NK-92 treated with Interleukin-12 subunit alpha and Interleukin-12 subunit beta, amount 100 ng/mL, for 24 hours (cell line): ENCODE data around the gene ANKMY1.

Experiments
- DNase-seq: peaks from one replicate; lab custom pipeline; 2025; lab: John Stamatoyannopoulos, UW

Gene ANKMY1

GRCh38 chr2:240473211-240473610, 84.6 kb downstream of the ANKMY1 start:
- no peak for DNase-seq

DNA sequence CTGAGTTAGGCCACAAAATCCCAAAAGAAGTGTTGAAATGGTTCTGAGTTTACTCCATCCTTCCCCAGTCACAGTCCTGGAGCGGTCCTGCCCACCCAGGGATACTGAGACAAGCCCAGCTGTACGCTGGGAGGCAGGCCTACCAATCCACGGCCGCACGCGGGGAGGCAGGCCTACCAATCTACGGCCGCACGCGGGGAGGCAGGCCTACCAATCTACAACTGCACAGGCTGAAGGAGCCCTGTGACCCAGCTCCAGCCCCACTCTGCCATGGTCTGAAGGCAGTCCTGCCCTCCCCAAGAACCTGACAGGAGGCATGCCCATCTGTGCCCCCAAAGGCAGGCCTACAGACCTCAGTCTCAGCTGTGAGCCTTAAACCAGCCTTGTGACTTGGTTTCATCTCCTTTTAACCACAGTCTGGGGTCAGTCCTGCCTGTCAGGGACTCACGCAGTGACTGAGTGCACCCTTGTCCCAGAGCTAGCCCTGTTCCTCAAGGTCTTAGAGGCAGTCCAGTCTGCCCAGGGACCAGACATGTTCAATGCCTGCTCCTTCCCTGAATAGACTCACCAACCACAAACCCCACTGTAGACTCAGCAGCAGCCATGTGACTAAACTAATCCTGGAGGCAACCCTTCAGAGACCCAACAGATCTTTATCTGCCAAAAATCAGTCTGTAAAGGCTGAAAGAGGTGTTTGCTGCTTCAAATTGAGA, 85.6 kb downstream of the ANKMY1 start:
- DNase-seq = no peak

- DNase-seq = no peak
Measured at GRCh38 chr2:240469740-240470139, 88.0 kb downstream of the ANKMY1 start.

DNA sequence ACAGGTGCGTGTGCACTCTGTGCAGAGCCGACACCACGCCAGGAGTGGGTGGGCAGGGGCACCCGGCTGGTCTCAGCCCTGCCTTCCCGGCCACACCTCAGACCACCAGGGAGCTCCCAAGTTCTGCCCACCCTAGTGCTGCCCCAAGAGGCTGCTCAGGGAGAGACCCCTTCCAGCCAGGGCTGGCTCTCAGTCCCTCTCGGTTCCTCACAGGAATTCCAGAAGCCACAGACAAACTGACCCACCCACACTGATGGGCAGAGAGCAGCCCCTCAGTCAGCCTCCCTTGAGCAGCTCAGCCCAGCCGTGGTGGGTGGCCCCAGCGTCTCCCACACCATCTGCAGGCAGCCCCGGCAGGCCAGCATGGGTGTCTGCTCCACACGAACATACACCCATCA, 88.5 kb downstream of the ANKMY1 start:
- no peak for DNase-seq

- DNase-seq = no peak
Measured at GRCh38 chr2:240468303-240469238, 89.2 kb downstream of the ANKMY1 start.

GRCh38 chr2:240467659-240468302, 90.0 kb downstream of the ANKMY1 start:
- no peak for DNase-seq

DNA sequence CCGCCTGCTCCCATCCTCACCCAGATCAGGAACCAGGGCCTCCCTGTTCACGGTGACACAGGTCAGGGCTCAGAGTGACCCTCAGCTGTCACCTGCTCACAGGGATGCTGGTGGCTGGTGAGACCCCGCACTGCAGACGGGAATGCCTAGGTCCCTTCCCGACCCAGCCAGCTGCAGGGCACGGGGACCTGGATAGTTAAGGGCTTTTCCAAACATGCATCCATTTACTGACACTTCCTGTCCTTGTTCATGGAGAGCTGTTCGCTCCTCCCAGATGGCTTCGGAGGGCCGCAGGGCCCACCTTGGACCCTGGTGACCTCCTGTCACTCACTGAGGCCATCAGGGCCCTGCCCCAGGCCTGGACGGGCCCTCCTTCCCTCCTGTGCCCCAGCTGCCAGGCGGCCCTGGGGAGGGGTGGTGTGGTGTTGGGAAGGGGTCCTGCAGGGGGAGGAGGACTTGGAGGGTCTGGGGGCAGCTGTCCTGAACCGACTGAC, 90.6 kb downstream of the ANKMY1 start:
- no peak for DNase-seq

- DNase-seq = no peak
Measured at GRCh38 chr2:240466579-240467148, 91.1 kb downstream of the ANKMY1 start.

DNA sequence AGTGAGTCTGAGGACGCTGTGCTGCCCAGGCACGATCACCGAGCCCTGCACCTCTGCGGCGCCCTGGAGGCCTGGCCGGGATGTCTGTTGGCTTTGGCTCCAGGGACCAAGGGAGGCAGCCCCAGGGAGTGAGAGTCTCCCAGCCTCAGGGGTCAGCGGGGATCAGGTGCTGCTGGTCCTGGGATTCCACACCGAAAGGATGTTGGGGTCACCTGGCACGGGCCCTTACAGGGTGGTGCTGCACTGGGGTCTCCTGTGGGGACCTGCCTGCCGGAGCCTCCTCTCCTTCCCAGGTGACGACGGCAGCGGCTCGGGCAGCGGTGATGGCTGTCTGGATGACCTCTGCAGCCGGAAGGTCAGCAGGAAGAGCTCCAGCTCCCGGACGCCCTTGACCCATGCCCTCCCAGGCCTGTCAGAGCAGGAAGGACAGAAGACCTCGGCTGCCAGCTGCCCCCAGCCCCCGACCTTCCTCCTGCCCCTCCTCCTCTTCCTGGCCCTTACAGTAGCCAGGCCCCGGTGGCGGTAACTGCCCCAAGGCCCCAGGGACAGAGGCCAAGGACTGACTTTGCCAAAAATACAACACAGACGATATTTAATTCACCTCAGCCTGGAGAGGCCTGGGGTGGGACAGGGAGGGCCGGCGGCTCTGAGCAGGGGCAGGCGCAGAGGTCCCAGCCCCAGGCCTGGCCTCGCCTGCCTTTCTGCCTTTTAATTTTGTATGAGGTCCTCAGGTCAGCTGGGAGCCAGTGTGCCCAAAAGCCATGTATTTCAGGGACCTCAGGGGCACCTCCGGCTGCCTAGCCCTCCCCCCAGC, 91.8 kb downstream of the ANKMY1 start:
- no peak for DNase-seq

- DNase-seq = no peak
Measured at GRCh38 chr2:240465268-240465764, 92.5 kb downstream of the ANKMY1 start.

GRCh38 chr2:240464514-240465241, 93.1 kb downstream of the ANKMY1 start:
- no peak for DNase-seq

DNA sequence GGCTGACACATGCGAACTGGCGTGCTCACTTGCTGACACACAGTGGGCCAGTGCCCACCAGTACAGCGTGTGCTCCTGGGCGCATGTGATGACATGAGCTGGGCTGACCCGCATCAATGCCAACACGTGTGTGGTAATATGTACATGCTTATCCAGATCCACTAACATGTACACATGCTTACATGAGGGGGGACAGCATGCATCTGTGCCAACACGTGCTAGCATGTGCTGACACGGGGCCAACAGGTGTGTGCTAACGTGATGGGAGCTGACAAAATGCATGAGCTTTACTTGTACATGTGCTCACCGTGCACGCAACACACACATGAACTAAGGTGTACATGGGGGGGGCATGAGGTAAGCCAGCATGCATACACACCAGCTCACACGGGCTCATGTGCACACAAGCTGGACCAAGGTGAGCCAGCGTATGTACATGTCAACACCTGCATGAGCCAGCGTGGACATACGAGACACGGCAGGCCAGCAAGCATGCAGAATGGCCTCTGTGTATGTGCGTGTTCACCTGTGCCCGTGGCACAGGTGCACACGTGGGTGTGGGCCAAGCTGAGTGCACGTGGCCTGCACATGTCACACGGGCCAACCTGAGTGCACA, 93.8 kb downstream of the ANKMY1 start:
- DNase-seq = no peak

GRCh38 chr2:240463274-240463865, 94.4 kb downstream of the ANKMY1 start:
- DNase-seq = no peak

DNA sequence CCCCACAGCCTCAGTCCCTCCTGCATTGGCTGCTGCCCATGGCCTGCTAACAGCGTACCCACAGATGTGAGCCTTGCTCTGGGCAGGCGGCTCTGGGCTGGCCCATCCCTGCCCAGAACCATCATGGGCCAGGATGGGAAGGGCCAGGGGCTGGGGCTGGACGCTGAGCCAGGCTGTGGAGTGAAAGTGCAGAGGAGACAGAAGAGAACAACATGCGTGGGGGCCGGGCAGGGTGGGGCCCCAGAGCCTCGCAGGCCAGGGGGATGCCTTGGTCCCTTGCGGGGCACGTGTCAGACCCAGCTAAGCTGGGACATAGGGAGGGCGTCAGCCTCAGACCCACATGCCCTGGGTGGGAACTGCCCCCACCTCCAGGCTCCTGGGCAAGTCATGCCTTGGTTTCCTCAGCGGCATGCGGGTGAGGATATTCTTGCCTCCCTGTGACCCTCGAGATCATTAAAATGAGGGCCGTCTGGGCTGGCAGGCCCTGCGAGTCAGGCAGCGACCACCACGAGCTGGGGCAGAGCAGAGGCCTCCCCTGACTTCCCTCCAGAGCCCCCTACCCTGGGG, 95.0 kb downstream of the ANKMY1 start:
- DNase-seq = no peak

- no peak for DNase-seq
Measured at GRCh38 chr2:240462073-240462706, 95.6 kb downstream of the ANKMY1 start.

GRCh38 chr2:240461471-240462072, 96.2 kb downstream of the ANKMY1 start:
- no peak for DNase-seq

DNA sequence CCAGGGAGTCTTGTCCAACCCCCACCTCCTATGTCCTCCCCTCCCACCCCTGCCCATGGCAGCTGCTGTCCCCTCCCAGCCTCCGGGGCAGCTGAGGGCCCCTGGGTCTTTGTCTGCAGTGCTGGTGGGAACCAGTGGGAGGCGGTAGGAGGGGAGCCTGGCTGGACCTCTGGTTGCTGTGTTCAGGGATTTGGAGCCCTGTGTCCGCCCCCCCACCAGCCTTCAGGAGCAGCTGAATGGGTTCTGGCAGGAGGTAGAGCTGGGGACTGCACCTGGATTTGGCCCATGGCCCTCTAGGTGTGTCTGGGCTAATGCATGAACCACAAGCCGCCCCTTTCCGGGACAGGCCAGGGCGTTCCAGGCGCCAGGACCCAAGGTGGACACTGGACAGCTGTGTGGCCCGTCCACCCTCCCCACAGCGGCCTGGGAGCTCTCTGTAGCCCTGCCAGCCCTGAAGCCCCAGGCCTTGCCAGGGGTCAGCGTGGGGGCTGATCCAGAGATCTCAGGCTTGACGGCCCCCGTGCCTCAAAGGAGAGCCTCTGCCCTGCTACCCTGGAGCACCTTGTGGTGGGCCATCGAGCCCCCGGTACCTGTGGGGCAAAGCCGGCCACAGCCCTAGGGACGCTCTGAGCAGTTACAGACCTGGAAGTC, 96.9 kb downstream of the ANKMY1 start:
- no peak for DNase-seq

GRCh38 chr2:240460253-240460711, 97.5 kb downstream of the ANKMY1 start:
- no peak for DNase-seq
